ENCODE data around the gene PCDH9. TPM values are rescaled to one million over a fixed set of nuclear protein-coding genes. Genes with fewer than 3 reads are reported as not detected.

The PCDH9 gene
- polyA plus RNA-seq, 1 of the 3 experiments (the other 2 are of a cell fraction) = 1.3 TPM

- H3K9me2 ChIP-seq = no peaks in the 10 kb centered on the region
- TF ChIP-seq PBX3 (IDR thresholded peaks at IDR 0.05) (no peak), EZH2phosphoT487 (IDR thresholded peaks at IDR 0.05; ENCODE audit: borderline replicate concordance, low read depth) (no peak), MXI1 (IDR thresholded peaks at IDR 0.05; ENCODE audit: low read depth, low read length) (no peak), RXRA (IDR thresholded peaks at IDR 0.05; ENCODE audit: borderline replicate concordance, low read depth) (no peak), REST (IDR thresholded peaks at IDR 0.05; ENCODE audit: low read depth, low read length) (no peak), POLR2AphosphoS5 (IDR thresholded peaks at IDR 0.05; ENCODE audit: low read depth, low read length) (no peak)
- H3K9ac ChIP-seq = no peak overlapping the region
- DNase-seq = no peak
- H3K9me3 ChIP-seq = no peaks in the 10 kb centered on the region
- H3K4me1 ChIP-seq (ENCODE audit: control insufficient read depth in 1 of 2, insufficient read depth in 2 of 2, low read depth in 1 of 2, low read length in 1 of 2) = no peaks in the 10 kb centered on the region
- H3K27me3 ChIP-seq (ENCODE audit: insufficient read depth) = no peaks in the 10 kb centered on the region
- no peaks in the 10 kb centered on the region for H3F3A ChIP-seq (replicated peaks; ENCODE audit: insufficient read depth)
- no peak overlapping the region for H3K4me2 ChIP-seq
- POLR2A ChIA-PET = no interaction called here
- no peak overlapping the region for H3K4me3 ChIP-seq (ENCODE audit: low read depth in 2 of 2, low read length in 1 of 2)
- H3K27ac ChIP-seq (ENCODE audit: low read depth in 2 of 2, low read length in 1 of 2) = no peak overlapping the region
- no peaks in the 10 kb centered on the region for H4K20me1 ChIP-seq (ENCODE audit: insufficient read depth)
- H3K79me2 ChIP-seq (ENCODE audit: insufficient read depth) = no peaks in the 10 kb centered on the region
- no peaks in the 10 kb centered on the region for H3K36me3 ChIP-seq (replicated peaks in 1 of 2; ENCODE audit: control insufficient read depth in 1 of 2, insufficient read depth in 2 of 2, low read length in 1 of 2)
- H2AFZ ChIP-seq (ENCODE audit: low read depth) = no peak overlapping the region
- CTCF ChIA-PET = no interaction called here
These were observed 168.0 kb downstream of the PCDH9 start for GRCh38 chr13:67062160-67062559.

GRCh38 chr13:67061750-67062149 lies 168.4 kb downstream of the PCDH9 start:
- Histone ChIP-seq H3K9me2 (no peaks in the 10 kb centered on the region), H3K27ac (ENCODE audit: low read depth in 2 of 2, low read length in 1 of 2) (no peak overlapping the region), H4K20me1 (ENCODE audit: insufficient read depth) (no peaks in the 10 kb centered on the region), H3K27me3 (ENCODE audit: insufficient read depth) (no peaks in the 10 kb centered on the region), H3K36me3 (replicated peaks in 1 of 2; ENCODE audit: control insufficient read depth in 1 of 2, insufficient read depth in 2 of 2, low read length in 1 of 2) (no peaks in the 10 kb centered on the region), H3K9me3 (no peaks in the 10 kb centered on the region), H3K4me1 (ENCODE audit: control insufficient read depth in 1 of 2, insufficient read depth in 2 of 2, low read depth in 1 of 2, low read length in 1 of 2) (no peaks in the 10 kb centered on the region), H3F3A (replicated peaks; ENCODE audit: insufficient read depth) (no peaks in the 10 kb centered on the region), H3K9ac (no peak overlapping the region), H3K4me2 (no peak overlapping the region), H2AFZ (ENCODE audit: low read depth) (no peak overlapping the region), H3K79me2 (ENCODE audit: insufficient read depth) (no peaks in the 10 kb centered on the region), H3K4me3 (ENCODE audit: low read depth in 2 of 2, low read length in 1 of 2) (no peak overlapping the region)
- CTCF ChIA-PET = interaction anchor here (0.6 kb wide), 1 partner anchor 177 kb away, joined by 3 read pairs; no protein-coding TSS in a partner anchor
- DNase-seq = no peak
- POLR2A ChIA-PET = no interaction called here
- no peak for TF ChIP-seq RAD21 (IDR thresholded peaks at IDR 0.05; ENCODE audit: low read length)
- no peak for TF ChIP-seq FOXJ3 (CRISPR knock-in tag; IDR thresholded peaks at IDR 0.05)
- TF ChIP-seq MEF2A (IDR thresholded peaks at IDR 0.05; ENCODE audit: borderline replicate concordance, low read depth) = no peak
- TF ChIP-seq SIN3A (IDR thresholded peaks at IDR 0.05; ENCODE audit: borderline replicate concordance, low read depth, low read length) = no peak
- no peak for TF ChIP-seq NRF1 (IDR thresholded peaks at IDR 0.05; ENCODE audit: low read depth, low read length)
- no peak for TF ChIP-seq YY1 (IDR thresholded peaks at IDR 0.05; ENCODE audit: low read depth)
- TF ChIP-seq TEAD4 (IDR thresholded peaks at IDR 0.05; ENCODE audit: borderline replicate concordance, insufficient read depth) = no peak
- TF ChIP-seq FOSL2 (IDR thresholded peaks at IDR 0.05; ENCODE audit: borderline replicate concordance, low read depth) = no peak
- TF ChIP-seq MAX (IDR thresholded peaks at IDR 0.05; ENCODE audit: low read depth) = no peak
- 73% methylated on average over 5 of the region's 5 CpGs for WGBS (ENCODE audit: low lambda C conversion rate)

All from SK-N-SH (cell line).